H9 (cell line): Measurements from ENCODE around the gene PRKCB. TPM values are rescaled to one million over a fixed set of nuclear protein-coding genes. Genes with fewer than 3 reads are reported as not detected.

ENCODE experiments used
- DNase-seq: peaks from one replicate; pipeline ENCODE4 v3.0.0-alpha.2; 2017
- H2AFZ ChIP-seq: one replicate; pipeline ENCODE4 v1.6.1; 2013; ENCODE audit warnings: mild to moderate bottlenecking, low read length, control low read depth, moderate library complexity
- H2AK5ac ChIP-seq: 2 replicates; pipeline ENCODE4 v1.6.1; 2013; ENCODE audit warnings: low read length, control low read depth, mixed read lengths; ENCODE audit not compliant: insufficient read length
- H2BK120ac ChIP-seq: one replicate; pipeline ENCODE4 v1.6.1; 2013; ENCODE audit warnings: low read depth, mild to moderate bottlenecking, low read length, control low read depth, inconsistent platforms; ENCODE audit not compliant: poor library complexity, severe bottlenecking
- H2BK12ac ChIP-seq: 2 replicates; pipeline ENCODE4 v1.6.1; 2013; ENCODE audit warnings: low read length, control low read depth, mixed read lengths, low read depth; ENCODE audit not compliant: insufficient read length
- H2BK15ac ChIP-seq: 2 replicates; pipeline ENCODE4 v1.6.1; 2013; ENCODE audit warnings: low read depth, low read length, control low read depth
- H2BK20ac ChIP-seq: one replicate; pipeline ENCODE4 v1.6.1; 2013; ENCODE audit warnings: low read depth, mild to moderate bottlenecking, low read length, control low read depth, inconsistent platforms; ENCODE audit not compliant: poor library complexity, severe bottlenecking
- H2BK5ac ChIP-seq: 2 replicates; pipeline ENCODE4 v1.6.1; 2013; ENCODE audit warnings: low read length, control low read depth, mixed read lengths; ENCODE audit not compliant: insufficient read length
- H3K14ac ChIP-seq: 2 replicates; pipeline ENCODE4 v1.6.1; 2013; ENCODE audit warnings: low read length, control low read depth; ENCODE audit not compliant: insufficient read depth
- H3K18ac ChIP-seq: 2 replicates; pipeline ENCODE4 v1.6.1; 2013; ENCODE audit warnings: low read depth, mild to moderate bottlenecking, mixed read lengths, low read length, control low read depth; ENCODE audit not compliant: insufficient read length
- H3K23ac ChIP-seq: 2 replicates; pipeline ENCODE4 v1.6.1; 2013; ENCODE audit warnings: low read length, control low read depth, mixed read lengths, low read depth; ENCODE audit not compliant: insufficient read length
- H3K23me2 ChIP-seq: 2 replicates; pipeline ENCODE4 v1.6.1; 2013; ENCODE audit warnings: low read depth, mild to moderate bottlenecking, mixed read lengths, low read length, control low read depth; ENCODE audit not compliant: insufficient read length, poor library complexity, severe bottlenecking
- H3K27ac ChIP-seq: 2 replicates; pipeline ENCODE4 v1.5.1; 2013; ENCODE audit warnings: low read length, control low read depth, mixed read lengths, low read depth; ENCODE audit not compliant: insufficient read length
- H3K27me3 ChIP-seq: 2 replicates; pipeline ENCODE4 v1.6.1; 2013; ENCODE audit warnings: low read length, control low read depth, inconsistent platforms; ENCODE audit not compliant: insufficient read depth
- H3K4ac ChIP-seq: 2 replicates; pipeline ENCODE4 v1.6.1; 2013; ENCODE audit warnings: low read depth, mild to moderate bottlenecking, control low read depth, inconsistent platforms, low read length, moderate library complexity
- H3K4me1 ChIP-seq: 2 replicates; pipeline ENCODE4 v1.6.1; 2013; ENCODE audit warnings: low read length, control low read depth, inconsistent platforms; ENCODE audit not compliant: insufficient read depth
- H3K4me2 ChIP-seq: 2 replicates; pipeline ENCODE4 v1.6.1; 2013; ENCODE audit warnings: low read length, control low read depth, mixed read lengths; ENCODE audit not compliant: insufficient read length, insufficient read depth
- H3K56ac ChIP-seq: 2 replicates; pipeline ENCODE4 v1.6.1; 2013; ENCODE audit warnings: low read depth, mild to moderate bottlenecking, mixed read lengths, low read length, control low read depth; ENCODE audit not compliant: insufficient read length
- H3K79me1 ChIP-seq: 2 replicates; pipeline ENCODE4 v1.6.1; 2013; ENCODE audit warnings: low read depth, mild to moderate bottlenecking, moderate library complexity, low read length, control low read depth, inconsistent platforms; ENCODE audit not compliant: insufficient read depth, poor library complexity, severe bottlenecking
- H3K79me2 ChIP-seq: 2 replicates; pipeline ENCODE4 v1.6.1; 2013; ENCODE audit warnings: low read length, control low read depth, inconsistent platforms; ENCODE audit not compliant: insufficient read depth
- H3K9ac ChIP-seq: 2 replicates; pipeline ENCODE4 v1.6.1; 2013; ENCODE audit warnings: low read length, control low read depth, mixed read lengths; ENCODE audit not compliant: insufficient read length; ENCODE audit errors: extremely low read depth
- H3K9me3 ChIP-seq: one replicate; pipeline ENCODE4 v1.6.1; 2013; ENCODE audit warnings: low read depth, low read length, inconsistent platforms; ENCODE audit not compliant: control insufficient read depth
- H3T11ph ChIP-seq: one replicate; pipeline ENCODE4 v1.6.1; 2013; ENCODE audit warnings: mild to moderate bottlenecking, low read length, control low read depth, inconsistent platforms
- H4K20me1 ChIP-seq: one replicate; pipeline ENCODE4 v1.6.1; 2013; ENCODE audit not compliant: control insufficient read depth, insufficient read length, insufficient read depth
- H4K5ac ChIP-seq: 2 replicates; pipeline ENCODE4 v1.6.1; 2013; ENCODE audit warnings: low read depth, mild to moderate bottlenecking, mixed read lengths, low read length, control low read depth; ENCODE audit not compliant: insufficient read length
- H4K8ac ChIP-seq: replicated peaks from 2 replicates; pipeline ENCODE4 v1.6.1; 2013; ENCODE audit warnings: low read length, control low read depth, mixed read lengths, low read depth; ENCODE audit not compliant: insufficient read length
- H4K91ac ChIP-seq: 2 replicates; pipeline ENCODE4 v1.6.1; 2013; ENCODE audit warnings: low read depth, mild to moderate bottlenecking, moderate library complexity, mixed read lengths, low read length, control low read depth; ENCODE audit not compliant: insufficient read length
- H3K27ac Mint-ChIP-seq, 3 experiments: 2 replicates in 2 of 3; 3 replicates in 1 of 3; pipeline ENCODE4 v1.8.0; 2020 to 2021; ENCODE audit warnings: mixed read lengths in 3 of 3, mild to moderate bottlenecking in 1 of 3, moderate library complexity in 1 of 3
- H3K27me3 Mint-ChIP-seq: 2 replicates; pipeline ENCODE4 v1.8.0; 2021; ENCODE audit warnings: low read depth, mild to moderate bottlenecking, moderate library complexity, mixed read lengths
- H3K36me3 Mint-ChIP-seq, 3 experiments: 2 replicates in 2 of 3; 3 replicates in 1 of 3; pipeline ENCODE4 v1.8.0; 2020 to 2021; ENCODE audit warnings: low read depth in 3 of 3, mixed read lengths in 3 of 3; ENCODE audit not compliant: insufficient read depth in 1 of 3
- H3K4me1 Mint-ChIP-seq, 2 experiments: 2 replicates each; pipeline ENCODE4 v1.8.0; 2020; ENCODE audit warnings: mixed read lengths in 2 of 2
- H3K4me3 Mint-ChIP-seq, 2 experiments: 2 replicates in 1 of 2; 3 replicates in 1 of 2; pipeline ENCODE4 v1.8.0; 2020 to 2021; ENCODE audit warnings: mild to moderate bottlenecking in 2 of 2, mixed read lengths in 2 of 2, moderate library complexity in 1 of 2
- H3K9me3 Mint-ChIP-seq, 2 experiments: 2 replicates in 1 of 2; 3 replicates in 1 of 2; pipeline ENCODE4 v1.8.0; 2020; ENCODE audit warnings: mild to moderate bottlenecking in 2 of 2, mixed read lengths in 2 of 2, moderate library complexity in 1 of 2
- CTCF ChIP-seq: fragments of 200-600 bp; sonication (generic); conservative IDR thresholded peaks from 3 replicates; pipeline ENCODE4 v1.8.0; 2021; ENCODE audit warnings: antibody characterized with exemption, mild to moderate bottlenecking
- WGBS: extraction: QIAGEN DNeasy Blood & Tissue Kit; methylation state at CpG from one replicate; pipeline ENCODE4 v1.1.7; 2013; ENCODE audit warnings: missing lambda C conversion rate, low lambda C conversion rate, mixed read lengths; ENCODE audit not compliant: insufficient read length; ENCODE audit errors: extremely low coverage; 5-methylcytosine and 5-hydroxymethylcytosine counted together
- total RNA-seq: library from RNA; stranded (reverse); gene quantifications from 2 replicates; pipeline ENCODE4 v1.2.1, GENCODE V29; 2021

The PRKCB gene
- total RNA-seq, 1 experiment from 2014 or later = 7.0 TPM

DNA sequence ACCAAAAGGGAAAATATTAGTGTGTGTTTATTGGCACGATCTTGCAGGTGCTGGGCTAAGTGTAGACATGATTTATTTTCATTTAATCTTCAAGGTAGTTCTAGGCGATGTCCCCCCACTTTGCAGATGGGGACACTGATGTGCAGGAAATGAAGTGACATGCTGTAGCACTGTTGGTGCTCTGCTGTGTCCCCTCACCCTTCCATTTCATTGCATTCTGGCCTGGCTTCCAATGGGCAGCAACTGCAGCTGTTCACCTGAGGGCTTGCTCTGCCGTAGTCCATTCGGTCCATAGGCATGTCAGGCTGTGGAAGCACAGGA is 123.9 kb downstream of the PRKCB start:
- Histone ChIP-seq H3K4ac (no peak overlapping the region), H2AFZ (no peak overlapping the region), H3K27ac (no peak overlapping the region), H3K56ac (no peak overlapping the region), H4K8ac (no peak overlapping the region), H3K9ac (no peak overlapping the region), H3K23me2 (no peaks in the 10 kb centered on the region), H2BK20ac (no peak overlapping the region), H3K23ac (no peak overlapping the region), H4K5ac (no peak overlapping the region), H3T11ph (no peak overlapping the region), H2BK120ac (no peak overlapping the region), H2BK15ac (no peak overlapping the region), H2BK12ac (no peak overlapping the region), H3K4me2 (no peak overlapping the region), H4K91ac (no peak overlapping the region), H3K4me1 (no peaks in the 10 kb centered on the region; the same call in 1 of the 2 replicates), H2AK5ac (no peak overlapping the region), H3K18ac (no peak overlapping the region), H3K79me2 (no peaks in the 10 kb centered on the region), H2BK5ac (no peak overlapping the region), H3K14ac (no peak overlapping the region; the same call in 1 of the 2 replicates), H3K79me1 (no peaks in the 10 kb centered on the region), H3K27me3 (no peaks in the 10 kb centered on the region), H3K9me3 (no peaks in the 10 kb centered on the region), H4K20me1 (no peaks in the 10 kb centered on the region)
- H3K36me3 Mint-ChIP-seq = no peaks in the 10 kb centered on the region
- peaks cover 23% of the 10 kb centered on the region for H3K27me3 Mint-ChIP-seq
- no peak for DNase-seq
- peaks cover 7 to 15% of the 10 kb centered on the region in 2 experiments for H3K4me1 Mint-ChIP-seq
- WGBS = no CpG with 5 or more reads among the region's 4 CpGs
- H3K9me3 Mint-ChIP-seq = no peaks in the 10 kb centered on the region
- no peak overlapping the region for H3K4me3 Mint-ChIP-seq
- no peak overlapping the region; a peak in 1 of 7 replicates for H3K27ac Mint-ChIP-seq
- no peak for TF ChIP-seq CTCF
